ENCODE measurements around the gene KPNA2.

KPNA2 gene

GRCh38 chr17:68095205-68095811 lies 59.8 kb downstream of the KPNA2 start:
- no peak for DNase-seq (ENCODE audit: low read depth)
- H3K4me3 ChIP-seq (replicated peaks; ENCODE audit: low read depth, low read length), result no peak overlapping the region

GRCh38 chr17:68096111-68096510 lies 60.6 kb downstream of the KPNA2 start:
- H3K4me3 ChIP-seq (replicated peaks; ENCODE audit: low read depth, low read length), result no peak overlapping the region
- DNase-seq (ENCODE audit: low read depth), result no peak
- no peak for TF ChIP-seq CTCF (IDR thresholded peaks at IDR 0.05; ENCODE audit: low read length, missing control alignments)

More at GRCh38 chr17:68095205-68095811, 59.8 kb downstream of the KPNA2 start:
- no peak for TF ChIP-seq CTCF (IDR thresholded peaks at IDR 0.05; ENCODE audit: low read length, missing control alignments)
